Endometrial microvascular endothelial cells (primary cell): ENCODE measurements around the gene UBLCP1. TPM values are rescaled to one million over a fixed set of nuclear protein-coding genes. Genes with fewer than 3 reads are reported as not detected.

ENCODE experiments used
- in situ Hi-C: cut with HindIII; loops from 2 replicates; pipeline ENCODE4 v1.10.0; 2017; ENCODE audit warnings: low sequenced_read_pairs, low pct_unique_long_range_greater_than_20kb; ENCODE audit errors: inconsistent ontology term
- total RNA-seq: library from RNA; depleted of rRNA; stranded (reverse); fragments of >200 nt; gene quantifications from one replicate; pipeline ENCODE4 v1.2.3, GENCODE V29; 2015; ENCODE audit errors: inconsistent ontology term

The UBLCP1 gene
- total RNA-seq, 1 donor from 2014 or later, result 26.9 TPM

- in situ Hi-C loops, result no loop called here
Observed at GRCh38 chr5:159333545-159333925, 70.4 kb downstream of the UBLCP1 start.

Other genes starting within 250 kb of the UBLCP1 start
- 0.09 TPM for gene EBF1, start 163.4 kb upstream of the UBLCP1 start, total RNA-seq
- gene RNF145, start 53.7 kb upstream of the UBLCP1 start, total RNA-seq, result 61.1 TPM
- not detected for gene IL12B, start 67.2 kb downstream of the UBLCP1 start, total RNA-seq